Measurements from ENCODE around the gene CLIC1. TPM values are rescaled to one million over a fixed set of nuclear protein-coding genes. Genes with fewer than 3 reads are reported as not detected.

CLIC1 gene
- total and polyA plus RNA-seq, 2 experiments from 2014 or later = 269 to 296 TPM

GRCh38 chr6:31771992-31772358 lies 35.6 kb upstream of the CLIC1 start:
- Histone ChIP-seq H3K9me2 (ENCODE audit: insufficient read depth) (no peaks in the 10 kb centered on the region), H2AFZ (no peak overlapping the region), H3K4me1 (ENCODE audit: insufficient read depth) (no peaks in the 10 kb centered on the region), H3K27ac (ENCODE audit: low read depth) (no peak overlapping the region), H3K27me3 (ENCODE audit: insufficient read depth) (no peaks in the 10 kb centered on the region), H3K36me3 (ENCODE audit: insufficient read depth) (no peaks in the 10 kb centered on the region), H3F3A (replicated peaks; ENCODE audit: low read depth) (no peaks in the 10 kb centered on the region), H3K4me2 (no peak overlapping the region), H3K4me3 (no peak overlapping the region), H3K79me2 (replicated peaks; ENCODE audit: insufficient read depth) (no peaks in the 10 kb centered on the region), H4K20me1 (replicated peaks; ENCODE audit: insufficient read depth) (no peaks in the 10 kb centered on the region)
- H3K9me3 Mint-ChIP-seq = no peaks in the 10 kb centered on the region; the same call in 2 of the 3 replicates
- peaks cover 24% of the 10 kb centered on the region for H3K27me3 Mint-ChIP-seq (ENCODE audit: insufficient read depth, low read depth, poor library complexity)
- H3K4me1 Mint-ChIP-seq = no peaks in the 10 kb centered on the region; the same call in 2 of the 3 replicates
- H3K4me3 Mint-ChIP-seq = no peak overlapping the region
- TF ChIP-seq CREB1 (CRISPR knock-in tag; IDR thresholded peaks at IDR 0.05; ENCODE audit: low read depth) = no peak
- TF ChIP-seq EZH2phosphoT487 (IDR thresholded peaks at IDR 0.05; ENCODE audit: unreplicated experiment) = no peak
- no peak for TF ChIP-seq ZNF114 (CRISPR knock-in tag; IDR thresholded peaks at IDR 0.05)
- TF ChIP-seq CTCF (conservative IDR thresholded peaks at IDR 0.05; ENCODE audit: low read depth in 2 of 2) = no peak
- TF ChIP-seq STAT1 (IDR thresholded peaks at IDR 0.05; ENCODE audit: unreplicated experiment) = no peak
- TF ChIP-seq, protein P1, sequence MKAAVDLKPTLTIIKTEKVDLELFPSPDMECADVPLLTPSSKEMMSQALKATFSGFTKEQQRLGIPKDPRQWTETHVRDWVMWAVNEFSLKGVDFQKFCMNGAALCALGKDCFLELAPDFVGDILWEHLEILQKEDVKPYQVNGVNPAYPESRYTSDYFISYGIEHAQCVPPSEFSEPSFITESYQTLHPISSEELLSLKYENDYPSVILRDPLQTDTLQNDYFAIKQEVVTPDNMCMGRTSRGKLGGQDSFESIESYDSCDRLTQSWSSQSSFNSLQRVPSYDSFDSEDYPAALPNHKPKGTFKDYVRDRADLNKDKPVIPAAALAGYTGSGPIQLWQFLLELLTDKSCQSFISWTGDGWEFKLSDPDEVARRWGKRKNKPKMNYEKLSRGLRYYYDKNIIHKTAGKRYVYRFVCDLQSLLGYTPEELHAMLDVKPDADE (IDR thresholded peaks at IDR 0.05) = no peak
- TF ChIP-seq ZNF462 (CRISPR knock-in tag; IDR thresholded peaks at IDR 0.05) = no peak
- no peak for TF ChIP-seq EZH2 (IDR thresholded peaks at IDR 0.05; ENCODE audit: low read depth, unreplicated experiment)
- no peak for TF ChIP-seq POLR2AphosphoS5 (IDR thresholded peaks at IDR 0.05; ENCODE audit: low read depth)
- TF ChIP-seq JUNB (IDR thresholded peaks at IDR 0.05; ENCODE audit: unreplicated experiment) = no peak
- TF ChIP-seq ZNF331 (CRISPR knock-in tag; IDR thresholded peaks at IDR 0.05; ENCODE audit: low read depth) = no peak
- TF ChIP-seq, protein P2, sequence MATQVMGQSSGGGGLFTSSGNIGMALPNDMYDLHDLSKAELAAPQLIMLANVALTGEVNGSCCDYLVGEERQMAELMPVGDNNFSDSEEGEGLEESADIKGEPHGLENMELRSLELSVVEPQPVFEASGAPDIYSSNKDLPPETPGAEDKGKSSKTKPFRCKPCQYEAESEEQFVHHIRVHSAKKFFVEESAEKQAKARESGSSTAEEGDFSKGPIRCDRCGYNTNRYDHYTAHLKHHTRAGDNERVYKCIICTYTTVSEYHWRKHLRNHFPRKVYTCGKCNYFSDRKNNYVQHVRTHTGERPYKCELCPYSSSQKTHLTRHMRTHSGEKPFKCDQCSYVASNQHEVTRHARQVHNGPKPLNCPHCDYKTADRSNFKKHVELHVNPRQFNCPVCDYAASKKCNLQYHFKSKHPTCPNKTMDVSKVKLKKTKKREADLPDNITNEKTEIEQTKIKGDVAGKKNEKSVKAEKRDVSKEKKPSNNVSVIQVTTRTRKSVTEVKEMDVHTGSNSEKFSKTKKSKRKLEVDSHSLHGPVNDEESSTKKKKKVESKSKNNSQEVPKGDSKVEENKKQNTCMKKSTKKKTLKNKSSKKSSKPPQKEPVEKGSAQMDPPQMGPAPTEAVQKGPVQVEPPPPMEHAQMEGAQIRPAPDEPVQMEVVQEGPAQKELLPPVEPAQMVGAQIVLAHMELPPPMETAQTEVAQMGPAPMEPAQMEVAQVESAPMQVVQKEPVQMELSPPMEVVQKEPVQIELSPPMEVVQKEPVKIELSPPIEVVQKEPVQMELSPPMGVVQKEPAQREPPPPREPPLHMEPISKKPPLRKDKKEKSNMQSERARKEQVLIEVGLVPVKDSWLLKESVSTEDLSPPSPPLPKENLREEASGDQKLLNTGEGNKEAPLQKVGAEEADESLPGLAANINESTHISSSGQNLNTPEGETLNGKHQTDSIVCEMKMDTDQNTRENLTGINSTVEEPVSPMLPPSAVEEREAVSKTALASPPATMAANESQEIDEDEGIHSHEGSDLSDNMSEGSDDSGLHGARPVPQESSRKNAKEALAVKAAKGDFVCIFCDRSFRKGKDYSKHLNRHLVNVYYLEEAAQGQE (IDR thresholded peaks at IDR 0.05; ENCODE audit: unreplicated experiment) = no peak
- no peak for TF ChIP-seq NANOG (IDR thresholded peaks at IDR 0.05; ENCODE audit: borderline replicate concordance)
- no peaks in the 10 kb centered on the region for H3K36me3 Mint-ChIP-seq (ENCODE audit: low read depth)
- H3K27ac Mint-ChIP-seq = no peak overlapping the region
- no peak for ATAC-seq
- no peak for DNase-seq (ENCODE audit: low spot score)
